GM18507 (cell line): ENCODE results near the gene YWHAQ.
"Not testable (repeated sequence)": the region's sequence is repeated elsewhere in the genome, so short reads cannot be mapped to it uniquely, and the experiment has no call there.

Experiments
- DNase-seq: peaks from one replicate; pipeline ENCODE4 v3.0.0; 2011; ENCODE audit warnings: low read depth; ENCODE audit not compliant: insufficient read length; ENCODE audit errors: extremely low spot score
- FAIRE-seq: peaks from 2 replicates; lab custom pipeline; 2011; peaks lifted over from hg19 to GRCh38; lab: Jason Lieb, UNC

Gene YWHAQ

DNA sequence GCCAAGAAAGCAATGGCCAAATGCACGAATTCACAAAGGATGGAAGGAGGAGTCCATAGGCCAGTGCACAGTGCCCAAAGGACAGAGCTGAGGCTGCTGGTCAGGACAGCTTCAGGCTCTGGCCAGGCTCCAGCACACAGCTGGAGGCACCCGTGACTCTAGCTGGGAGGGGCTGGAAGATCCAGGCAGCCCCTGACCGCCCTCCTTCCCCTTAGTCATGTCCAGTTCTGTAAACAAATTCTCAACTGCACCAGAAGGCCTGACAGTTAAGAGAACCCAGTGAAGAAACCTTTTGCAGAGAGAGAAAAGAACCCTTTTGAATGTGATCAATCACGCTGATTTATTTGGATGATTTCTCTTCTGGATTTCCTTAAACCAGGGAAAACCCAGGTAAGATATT lies 7.7 kb upstream of the YWHAQ start:
- FAIRE-seq (no peak), DNase-seq (no peak)

- no peak for DNase-seq
- FAIRE-seq, result no peak
Observed at GRCh38 chr2:9637330-9637729, 6.5 kb upstream of the YWHAQ start.

DNA sequence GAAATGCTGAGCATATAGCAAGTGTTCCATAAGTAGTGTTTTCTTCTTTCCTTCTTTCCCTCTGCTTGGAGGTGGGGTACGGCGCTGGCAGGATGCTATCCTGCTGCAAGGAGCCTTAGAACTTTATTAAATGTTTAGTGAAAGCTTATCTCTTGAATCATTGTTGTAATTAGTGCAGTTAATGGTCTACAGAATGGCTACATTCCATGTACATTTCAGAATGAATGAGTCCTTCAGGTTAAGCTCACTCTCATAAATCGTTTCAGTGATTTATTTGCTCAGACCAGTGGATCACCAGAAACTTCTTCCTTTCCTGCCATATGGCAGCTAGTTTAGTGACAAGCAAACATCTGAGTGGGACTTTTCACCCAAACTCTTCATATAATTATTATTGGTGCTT lies 3.3 kb upstream of the YWHAQ start:
- DNase-seq, result no peak
- FAIRE-seq, result no peak

DNA sequence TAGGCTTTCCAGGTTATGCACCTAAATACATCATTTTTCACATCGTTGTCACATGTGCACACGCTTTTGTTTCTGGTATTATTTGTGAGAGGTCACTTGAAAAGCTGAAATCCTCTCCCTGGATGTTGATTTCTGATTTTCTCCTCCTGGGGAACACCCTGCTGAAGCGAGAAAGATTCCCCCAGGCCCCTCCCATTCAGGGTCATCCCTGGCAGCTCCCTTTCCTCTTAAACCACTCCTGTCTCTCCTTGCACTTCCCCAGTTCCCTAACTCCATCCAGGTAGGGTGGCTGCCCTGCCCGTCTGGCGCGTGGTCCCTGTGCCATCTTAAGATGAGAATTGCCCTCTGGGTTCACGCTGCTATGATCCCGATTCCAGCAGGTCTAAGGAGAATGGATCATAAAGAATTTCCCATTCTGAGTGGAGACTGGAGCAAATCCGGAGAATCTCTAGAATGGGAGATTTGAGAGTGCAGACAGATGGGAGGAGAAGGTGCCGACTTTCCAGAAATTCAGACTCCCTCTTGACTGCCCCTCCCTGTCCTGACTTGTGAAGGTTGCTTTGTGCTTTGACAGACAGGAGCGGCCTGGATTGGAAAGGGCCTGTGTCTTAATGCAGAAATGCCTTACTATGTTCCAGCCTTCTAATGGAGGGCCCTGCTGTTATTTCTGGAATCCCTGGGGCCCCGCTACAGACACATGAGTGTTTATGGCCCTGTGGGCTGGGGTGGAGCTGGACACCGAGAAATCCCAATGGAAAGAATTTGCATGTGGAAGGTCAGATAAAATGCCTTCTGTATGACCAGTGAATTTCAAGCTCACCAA lies 1.3 kb upstream of the YWHAQ start:
- FAIRE-seq, result no peak
- DNase-seq, result no peak

GRCh38 chr2:9631553-9631819 lies 689 bp upstream of the YWHAQ start:
- DNase-seq (no peak), FAIRE-seq (no peak)

DNA sequence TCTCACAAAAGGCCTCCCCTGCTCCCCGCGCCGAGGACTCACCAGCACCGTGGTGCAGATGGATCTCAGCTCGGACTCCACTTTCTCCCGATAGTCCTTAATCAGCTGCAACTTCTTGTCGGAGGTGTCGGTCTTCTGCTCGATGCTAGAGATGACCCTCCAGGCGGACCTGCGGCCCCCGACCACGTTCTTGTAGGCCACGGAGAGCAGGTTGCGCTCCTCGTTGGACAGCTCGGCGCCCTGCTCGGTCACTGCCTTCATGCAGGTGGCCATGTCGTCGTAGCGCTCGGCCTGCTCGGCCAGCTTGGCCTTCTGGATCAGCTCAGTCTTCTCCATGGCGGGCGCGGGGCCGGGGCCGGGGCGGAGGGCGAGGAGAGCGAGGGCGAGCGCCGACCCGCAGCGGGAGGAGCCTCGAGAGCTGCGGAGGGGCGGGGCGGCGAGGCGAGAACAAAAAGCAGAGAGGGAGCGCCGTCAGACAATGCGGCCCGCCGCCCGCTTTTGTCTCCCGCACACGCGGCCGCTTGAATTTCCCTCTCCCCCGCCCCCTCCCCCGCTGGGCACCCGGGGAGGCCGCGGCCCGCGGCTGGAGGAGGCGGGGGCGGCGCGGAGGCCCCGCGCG lies 571 bp downstream of the YWHAQ start:
- DNase-seq (peak; percentile 46), FAIRE-seq (no peak)

DNA sequence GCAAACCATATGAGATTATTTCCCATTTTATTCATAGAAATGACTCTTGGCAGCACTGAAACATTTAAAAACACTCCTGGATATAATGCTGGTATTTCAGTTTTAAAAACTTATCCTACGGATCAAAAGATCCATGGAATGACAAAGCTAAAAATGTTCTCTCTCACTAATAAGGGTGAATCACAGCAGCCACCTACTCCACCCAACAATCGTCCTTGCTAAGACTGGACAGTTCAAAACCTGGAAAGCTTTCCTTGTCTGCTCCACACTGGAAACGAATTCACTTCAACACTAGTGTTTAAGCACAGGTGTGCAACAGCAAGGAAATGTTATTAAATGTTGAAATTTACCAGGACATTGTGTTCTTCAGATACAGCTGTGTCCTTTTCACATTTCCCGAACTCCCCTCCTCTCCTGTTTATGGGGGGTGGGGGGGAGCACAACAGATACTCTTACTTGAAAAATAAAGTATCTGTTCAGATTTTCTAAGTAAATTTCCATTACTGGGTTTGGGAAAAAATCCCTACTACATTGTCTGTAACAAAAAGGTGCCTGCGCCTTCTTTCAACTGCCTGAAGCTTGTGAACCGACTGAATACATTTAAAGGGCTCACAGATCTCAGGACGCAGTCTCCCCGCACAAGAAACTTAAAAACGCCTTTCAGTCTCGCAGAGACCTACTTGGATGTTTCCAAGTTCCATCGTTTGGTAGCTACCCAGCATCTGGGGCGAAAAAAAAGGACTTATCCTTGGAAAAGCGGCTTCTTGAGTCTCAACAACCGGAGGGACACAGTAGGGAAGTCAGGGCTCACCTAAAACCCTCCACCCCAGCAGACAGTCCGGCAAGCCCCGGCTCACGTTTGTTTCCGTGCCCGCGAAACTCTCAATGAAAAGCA lies 1.3 kb downstream of the YWHAQ start:
- peak; percentile 41 for FAIRE-seq
- no peak for DNase-seq

DNA sequence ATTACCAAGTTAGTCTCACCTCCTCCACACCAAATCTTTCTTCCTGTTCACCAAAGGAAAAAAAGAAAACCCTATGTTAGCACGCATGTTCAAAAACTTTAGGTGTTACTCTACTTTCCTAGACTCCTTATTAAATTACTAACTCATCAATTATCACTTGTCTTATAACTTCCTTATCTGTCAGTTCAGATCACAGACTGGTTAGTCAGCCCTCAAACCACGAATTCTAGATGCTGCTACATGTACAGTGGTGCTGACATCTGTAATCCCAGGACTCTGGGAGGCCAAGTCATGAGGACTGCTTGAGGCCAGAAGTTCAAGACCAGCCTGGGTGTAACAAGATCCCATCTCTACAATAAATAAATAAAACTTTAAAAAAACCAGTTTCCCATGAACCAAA lies 3.5 kb downstream of the YWHAQ start:
- FAIRE-seq (no peak), DNase-seq (no peak)

DNA sequence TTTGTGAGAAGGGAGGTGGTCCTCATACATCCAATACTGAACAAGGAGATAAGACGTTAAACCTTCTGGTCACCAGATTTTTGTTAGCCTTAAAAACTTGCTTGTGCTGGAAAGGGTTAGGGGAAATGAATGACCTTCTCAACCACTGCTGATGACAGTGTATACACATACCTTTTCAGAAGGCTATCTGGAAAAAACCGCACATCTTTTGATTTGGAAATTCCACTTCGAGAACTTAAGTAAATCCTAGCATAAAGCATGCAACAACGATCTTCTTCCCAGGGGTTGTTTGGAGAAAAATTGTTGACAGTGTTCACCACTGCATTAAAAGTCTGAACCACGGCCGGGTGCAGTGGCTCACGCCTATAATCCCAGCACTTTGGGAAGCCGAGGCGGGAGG lies 7.6 kb downstream of the YWHAQ start:
- FAIRE-seq (no peak), DNase-seq (no peak)

- not testable (repeated sequence) for DNase-seq, FAIRE-seq
Observed at GRCh38 chr2:9621655-9622054, 9.1 kb downstream of the YWHAQ start.

- no peak for FAIRE-seq
Observed at GRCh38 chr2:9618410-9618809, 12.4 kb downstream of the YWHAQ start.

DNA sequence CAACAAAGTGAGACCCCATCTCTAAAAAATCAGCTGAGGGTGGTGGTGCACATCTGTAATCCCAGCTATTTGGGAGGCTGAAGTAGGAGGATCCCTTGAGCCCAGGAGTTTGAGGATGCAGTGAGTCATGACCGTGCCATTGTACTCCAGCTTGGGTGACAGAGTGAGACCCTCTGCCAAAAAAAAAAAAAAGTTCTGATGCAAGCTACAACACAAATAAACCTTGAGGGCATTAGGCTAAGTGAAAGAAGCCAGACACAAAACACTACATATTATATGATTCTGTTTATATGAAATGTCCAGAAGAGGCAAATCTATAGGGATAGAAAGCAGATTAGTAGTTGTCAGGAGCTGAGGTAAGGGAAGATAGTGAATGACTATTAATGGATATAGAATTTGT lies 13.0 kb downstream of the YWHAQ start:
- no peak for FAIRE-seq
- DNase-seq, result no peak

More at GRCh38 chr2:9618410-9618809, 12.4 kb downstream of the YWHAQ start:
- DNase-seq, result no peak

DNA sequence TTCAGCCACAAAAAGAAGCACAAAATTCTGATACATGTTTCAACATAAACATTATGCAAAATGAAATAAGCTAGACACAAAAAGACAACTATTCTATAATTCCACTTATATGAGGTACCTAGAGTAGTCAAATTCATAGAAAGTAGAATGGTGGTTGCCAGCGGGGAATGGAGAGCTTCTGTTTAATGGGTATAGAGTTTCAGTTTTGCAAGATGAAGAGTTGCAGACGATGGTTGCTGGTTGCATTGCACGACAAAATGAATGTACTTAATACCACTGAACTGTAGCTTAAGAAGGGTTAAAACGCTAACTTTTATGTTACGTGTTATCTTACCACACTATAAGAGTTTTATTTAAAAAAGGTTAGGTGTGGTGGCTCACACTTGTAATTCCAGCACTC lies 13.5 kb downstream of the YWHAQ start:
- DNase-seq (no peak), FAIRE-seq (no peak)

GRCh38 chr2:9614562-9614961 lies 16.2 kb downstream of the YWHAQ start:
- no peak for FAIRE-seq
- DNase-seq, result no peak

DNA sequence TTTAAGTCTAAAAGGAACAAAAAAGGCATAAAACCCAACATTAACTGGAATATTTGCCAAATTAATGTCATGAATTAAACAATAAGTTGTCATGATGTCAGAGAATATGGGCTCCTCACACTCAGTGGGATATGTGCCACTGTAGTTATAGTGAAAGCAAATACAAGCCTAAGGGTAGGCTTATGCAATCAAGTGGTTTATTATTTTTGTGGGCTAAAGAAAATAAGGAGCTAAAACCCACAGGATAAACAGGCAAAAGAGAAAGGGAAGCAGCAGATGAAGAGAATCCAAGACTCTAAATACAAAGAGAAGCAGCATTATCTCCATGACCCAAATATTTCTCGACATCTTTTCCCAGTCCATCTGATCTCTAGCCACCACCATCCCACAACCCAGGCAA lies 17.5 kb downstream of the YWHAQ start:
- DNase-seq, result no peak
- no peak for FAIRE-seq

GRCh38 chr2:9611549-9611912 lies 19.3 kb downstream of the YWHAQ start:
- FAIRE-seq, DNase-seq: not testable (repeated sequence)

DNA sequence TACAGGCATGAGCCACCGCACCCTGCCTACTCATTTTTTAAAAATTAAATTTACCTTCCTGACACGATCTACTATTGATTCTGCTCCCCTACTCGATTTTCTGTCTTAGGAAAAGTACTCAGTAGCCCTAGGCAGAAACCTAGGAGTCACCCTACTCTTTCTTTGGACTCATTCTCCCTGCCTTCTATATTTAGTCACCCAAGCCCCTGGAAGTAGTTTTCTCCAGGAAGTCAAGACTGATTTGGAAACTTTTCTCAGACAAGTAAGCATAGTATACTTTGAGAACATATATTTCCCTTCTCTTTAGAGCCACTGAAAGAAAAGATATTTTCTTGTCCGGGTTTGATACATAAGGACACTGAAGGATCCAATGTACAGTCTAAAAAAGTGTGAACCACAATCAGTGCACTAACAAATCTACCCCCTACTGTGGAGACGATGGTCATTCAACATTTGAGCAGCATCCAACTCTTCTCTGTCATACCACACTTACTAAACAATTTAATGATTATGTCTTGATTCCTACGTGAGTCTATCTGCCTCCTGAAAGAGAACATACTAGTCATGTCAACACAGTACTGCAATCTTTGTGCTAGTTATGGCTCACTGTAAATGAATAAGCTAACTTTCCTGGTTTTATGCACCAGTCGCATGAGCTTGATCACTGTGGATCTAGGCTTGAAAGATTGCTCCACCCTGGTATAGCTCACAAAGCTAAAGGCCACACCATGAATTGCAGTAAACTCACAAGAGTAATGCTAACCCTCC lies 19.8 kb downstream of the YWHAQ start:
- FAIRE-seq, result no peak
- no peak for DNase-seq

- not testable (repeated sequence) for DNase-seq, FAIRE-seq
Observed at GRCh38 chr2:9608491-9608890, 22.3 kb downstream of the YWHAQ start.

GRCh38 chr2:9602412-9602811 lies 28.4 kb downstream of the YWHAQ start:
- DNase-seq (no peak), FAIRE-seq (no peak)

DNA sequence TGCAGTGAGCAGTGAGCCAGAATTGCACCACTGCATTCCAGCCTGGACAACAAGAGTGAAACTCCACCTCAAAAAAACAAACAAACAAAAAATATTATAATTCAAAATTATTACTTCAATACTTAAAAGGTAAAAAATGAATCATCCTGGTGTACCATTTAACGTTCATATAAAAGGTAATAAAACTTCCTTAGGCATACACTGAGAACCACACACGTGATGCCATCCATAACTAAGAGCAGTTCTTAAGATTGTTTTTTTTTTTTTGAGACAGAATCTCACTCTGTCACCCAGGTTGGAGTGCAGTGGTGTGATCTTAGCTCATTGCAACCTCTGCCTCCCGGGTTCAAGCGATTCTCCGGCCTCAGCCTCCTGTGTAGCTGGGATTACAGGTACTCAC lies 29.4 kb downstream of the YWHAQ start:
- FAIRE-seq, result no peak

More for the DNA sequence above, 29.4 kb downstream of the YWHAQ start:
- DNase-seq, result no peak
